Brain pericyte (primary cell): Measurements from ENCODE around the gene DOK7.

Experiments
- DNase-seq: peaks from one replicate; pipeline ENCODE4 v3.0.0-alpha.2; 2012; ENCODE audit warnings: low read depth, low spot score

Gene DOK7

DNA sequence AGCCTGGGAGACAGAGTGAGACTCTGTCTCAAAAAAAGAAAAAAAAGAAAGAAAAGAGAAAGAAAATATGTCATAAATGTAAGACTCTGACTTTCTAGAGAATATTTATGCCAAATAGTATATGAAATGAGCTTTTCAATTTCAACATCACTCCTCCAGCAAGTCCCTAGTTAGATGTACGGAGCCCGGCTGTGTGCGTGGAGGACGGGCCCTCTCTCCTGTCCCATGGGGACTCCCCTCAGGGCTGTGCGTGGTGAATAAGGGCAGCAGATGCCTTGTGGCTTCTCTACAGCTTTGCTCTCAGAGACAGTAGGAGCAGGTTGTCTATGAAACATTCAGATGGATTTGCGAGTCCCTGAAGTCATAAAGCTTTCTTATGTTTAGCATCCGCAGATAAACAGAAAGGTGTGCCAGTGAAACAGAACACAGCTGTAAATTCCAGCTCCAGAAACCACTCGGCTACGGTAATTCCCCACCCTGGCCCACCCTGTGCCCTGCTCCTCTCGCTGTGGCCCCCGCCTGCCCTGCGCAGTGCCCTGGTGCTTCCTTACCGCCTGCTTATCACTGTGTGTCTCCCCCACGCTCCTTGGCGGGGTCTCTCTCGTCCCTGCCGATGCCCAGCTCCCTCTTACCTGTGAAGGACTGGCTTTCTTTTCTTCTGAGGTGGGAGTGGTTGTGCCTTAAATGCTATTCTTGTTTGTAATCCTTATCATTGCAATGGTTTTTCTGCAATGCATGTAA lies 35.2 kb upstream of the DOK7 start:
- DNase-seq: no peak

DNA sequence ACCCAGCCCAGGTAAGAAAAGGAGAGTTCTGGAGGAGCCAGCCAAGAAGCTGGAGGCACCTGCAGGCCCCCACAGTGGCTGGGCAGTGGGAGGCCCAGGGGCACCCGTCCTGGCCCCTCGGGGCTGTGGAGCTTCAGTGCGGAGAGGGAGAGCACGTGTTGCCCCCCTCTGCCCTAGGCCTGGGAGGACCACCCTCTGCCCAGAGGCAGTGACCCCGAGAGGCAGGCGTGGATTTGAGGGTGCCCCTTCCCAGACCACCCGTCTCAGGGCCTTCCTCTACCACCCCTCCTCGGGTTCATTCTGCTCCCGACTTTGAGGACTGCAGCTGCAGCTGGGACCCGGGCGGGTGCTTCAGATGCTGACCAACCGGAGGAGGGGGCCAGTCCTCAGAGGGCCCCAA lies 33.5 kb upstream of the DOK7 start:
- DNase-seq: no peak

DNA sequence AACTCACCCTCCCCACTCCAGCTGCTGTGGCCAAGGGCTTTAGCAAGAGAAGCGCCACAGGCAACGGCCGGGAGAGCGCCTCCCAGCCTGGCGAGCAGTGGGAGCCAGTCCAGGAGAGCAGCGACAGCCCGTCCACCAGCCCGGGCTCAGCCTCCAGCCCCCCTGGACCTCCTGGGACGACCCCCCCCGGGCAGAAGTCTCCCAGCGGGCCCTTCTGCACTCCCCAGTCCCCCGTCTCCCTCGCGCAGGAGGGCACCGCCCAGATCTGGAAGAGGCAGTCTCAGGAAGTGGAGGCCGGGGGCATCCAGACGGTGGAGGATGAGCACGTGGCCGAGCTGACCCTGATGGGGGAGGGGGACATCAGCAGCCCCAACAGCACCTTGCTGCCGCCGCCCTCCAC lies 32.6 kb upstream of the DOK7 start:
- DNase-seq: no peak

DNA sequence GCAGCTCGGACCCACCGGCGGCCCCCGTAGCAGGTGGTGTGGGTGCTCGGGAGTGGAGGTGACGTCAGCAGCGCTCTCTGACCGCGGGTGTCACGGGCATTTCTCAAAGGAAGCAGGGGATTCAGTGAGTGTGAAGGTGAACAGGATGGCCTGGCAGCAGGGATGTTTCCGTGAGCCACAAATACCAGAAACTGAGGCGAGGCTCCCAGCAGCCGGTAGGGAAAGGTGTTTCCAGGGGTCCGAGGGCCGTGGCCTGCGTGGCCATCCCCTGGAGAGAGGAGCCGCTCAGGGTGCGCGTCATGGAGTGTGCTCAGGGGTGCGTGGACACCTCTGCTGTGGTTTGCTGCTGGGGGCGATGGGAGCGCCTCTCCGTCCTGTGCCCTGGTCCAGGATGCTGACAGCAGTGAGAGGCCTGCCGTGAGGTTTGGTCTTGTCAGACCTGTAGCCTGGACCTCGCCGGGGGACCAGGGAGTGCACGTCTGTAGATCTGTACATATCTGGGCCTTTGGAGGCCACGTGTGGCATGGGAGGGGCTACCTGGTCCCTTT lies 31.6 kb upstream of the DOK7 start:
- no peak for DNase-seq

DNA sequence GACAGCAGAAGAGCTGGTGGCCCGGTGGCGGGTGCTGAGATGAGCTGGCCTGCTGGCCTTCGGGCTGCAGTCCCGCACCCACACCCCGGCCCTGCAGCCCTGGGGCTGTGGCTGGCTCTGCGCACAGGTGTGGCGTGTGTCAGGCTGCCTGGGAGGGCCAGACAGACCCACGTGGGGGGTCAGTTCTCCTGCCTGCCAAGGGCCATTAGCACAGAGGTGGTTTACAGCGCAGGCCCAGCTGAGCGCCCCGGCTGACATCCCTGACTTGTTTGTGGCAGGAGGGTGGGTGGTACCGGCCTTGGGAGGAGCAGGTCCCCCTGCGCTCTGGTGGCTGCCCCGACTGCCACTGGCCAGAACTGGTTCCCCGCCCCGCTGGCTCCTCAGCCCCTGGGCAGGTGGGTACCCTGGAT lies 30.7 kb upstream of the DOK7 start:
- DNase-seq: no peak

DNA sequence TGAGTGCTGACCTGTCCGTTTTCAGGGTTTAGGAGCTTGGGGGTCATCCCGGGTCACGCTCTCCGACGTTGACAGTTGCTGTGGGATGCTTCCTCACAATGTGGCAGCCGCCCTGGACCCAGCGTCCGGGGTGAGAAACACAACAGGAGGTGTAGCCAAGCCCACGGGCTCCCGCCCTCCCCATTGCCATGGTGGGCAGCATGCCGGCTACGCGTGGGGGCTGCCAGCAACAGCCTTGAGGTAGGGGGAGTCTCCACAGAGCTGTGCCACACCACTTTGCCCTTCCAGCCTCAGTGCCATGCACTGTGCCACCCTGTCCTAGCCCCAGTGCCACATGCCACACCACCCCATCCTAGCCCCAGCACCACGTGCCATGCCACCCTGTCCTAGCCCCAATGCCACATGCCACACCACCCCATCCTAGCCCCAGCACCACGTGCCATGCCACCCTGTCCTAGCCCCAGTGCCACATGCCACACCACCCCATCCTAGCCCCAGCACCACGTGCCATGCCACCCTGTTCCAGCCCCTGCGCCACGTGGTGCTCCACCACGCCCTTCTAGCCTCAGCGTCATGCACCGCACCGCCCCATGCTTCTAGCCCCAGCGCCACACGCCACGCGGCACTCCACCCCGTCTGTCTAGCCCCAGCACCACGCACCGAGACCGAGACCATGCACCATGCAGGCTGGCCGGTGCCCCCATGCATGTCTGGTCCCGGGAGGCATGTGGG lies 29.8 kb upstream of the DOK7 start:
- DNase-seq: no peak

DNA sequence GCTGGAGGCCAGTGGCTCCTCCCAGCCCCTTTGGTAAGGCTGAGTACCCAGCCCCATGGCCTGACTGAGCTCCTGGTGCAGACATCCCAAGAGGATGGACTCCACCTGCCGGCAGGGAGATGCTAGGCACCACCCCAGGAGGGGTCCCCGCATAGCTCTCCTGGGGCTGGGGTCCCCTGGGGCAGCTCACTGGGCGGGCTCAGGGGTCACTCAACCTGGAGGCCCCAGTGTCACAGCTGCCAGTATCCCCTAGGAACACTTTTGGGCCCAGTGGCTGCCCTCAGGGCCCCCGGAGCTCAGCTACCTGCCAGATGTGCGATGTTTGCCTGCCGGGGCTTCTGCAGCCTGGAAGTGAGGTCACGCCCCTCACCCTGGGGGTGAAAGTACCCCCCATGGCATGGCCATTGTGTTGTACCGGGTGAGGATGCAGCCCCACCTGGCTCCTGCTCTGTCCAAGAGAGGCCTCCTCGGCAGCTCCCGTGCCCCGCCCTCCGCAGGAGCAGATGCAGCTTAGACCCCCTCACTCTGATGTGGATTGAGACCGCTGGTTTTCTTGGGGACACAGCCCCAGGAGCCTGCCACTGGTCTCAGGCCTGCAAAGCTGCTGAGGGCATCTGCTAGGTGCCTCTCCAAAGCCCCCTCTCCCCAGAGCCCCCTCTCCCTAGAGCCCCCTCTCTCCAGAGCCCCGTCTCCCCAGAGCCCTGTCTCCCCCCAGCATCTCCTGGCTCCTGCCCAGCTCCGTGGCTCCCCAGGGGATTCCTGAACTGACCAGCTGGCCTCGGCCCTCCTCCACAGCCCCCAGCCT lies 28.0 kb upstream of the DOK7 start:
- no peak for DNase-seq

DNA sequence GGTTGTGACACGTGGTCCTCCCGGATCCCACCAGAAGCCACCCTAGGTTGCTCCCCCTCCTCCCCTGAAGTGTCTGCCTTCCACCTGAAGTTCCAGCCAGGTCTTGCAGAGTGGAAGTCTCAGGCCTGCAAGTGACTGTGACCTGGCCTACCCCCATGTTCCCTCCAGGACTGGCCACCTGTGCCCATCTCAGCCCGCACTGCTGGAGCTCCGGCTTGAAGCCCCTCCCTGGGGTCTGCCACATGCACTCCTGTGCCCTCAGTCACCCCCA lies 27.5 kb upstream of the DOK7 start:
- DNase-seq: no peak

DNA sequence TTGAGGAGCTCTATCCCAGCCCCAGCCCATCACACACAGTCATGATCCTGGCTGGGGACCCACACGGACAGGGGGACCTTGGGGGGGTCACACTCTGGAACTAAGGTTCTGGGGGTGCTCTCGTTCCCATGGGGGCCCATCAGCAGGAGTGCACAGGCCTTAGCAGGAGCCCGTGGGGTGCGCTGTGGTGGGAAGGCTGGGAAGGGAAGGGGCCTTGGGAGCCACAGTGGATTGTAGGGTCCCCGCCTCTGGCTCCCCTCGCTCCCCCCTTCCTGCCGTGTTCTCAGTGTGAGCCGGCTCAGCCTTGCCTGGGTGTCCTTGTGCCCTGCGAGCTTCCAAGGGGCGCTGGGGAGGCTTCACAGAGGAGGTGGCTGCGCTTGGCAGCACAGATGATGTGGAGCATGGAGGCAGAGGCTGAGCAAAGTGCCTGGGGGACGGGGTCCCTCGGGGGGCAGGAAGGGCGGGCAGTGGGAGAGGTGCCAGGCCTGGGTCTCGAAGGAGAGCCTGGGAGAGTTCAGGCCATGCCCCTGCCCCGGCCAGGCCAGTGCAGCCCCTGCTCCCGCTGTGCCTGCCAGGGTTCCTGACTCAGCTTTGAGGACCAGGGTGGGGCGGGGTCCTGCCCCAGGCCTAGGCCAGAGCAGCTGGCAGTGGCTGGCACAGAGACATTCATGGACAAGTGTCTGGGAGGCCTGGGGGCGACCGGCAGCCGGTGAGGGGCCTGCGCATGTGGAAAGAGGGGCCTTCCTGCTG lies 26.9 kb upstream of the DOK7 start:
- DNase-seq: no peak

DNA sequence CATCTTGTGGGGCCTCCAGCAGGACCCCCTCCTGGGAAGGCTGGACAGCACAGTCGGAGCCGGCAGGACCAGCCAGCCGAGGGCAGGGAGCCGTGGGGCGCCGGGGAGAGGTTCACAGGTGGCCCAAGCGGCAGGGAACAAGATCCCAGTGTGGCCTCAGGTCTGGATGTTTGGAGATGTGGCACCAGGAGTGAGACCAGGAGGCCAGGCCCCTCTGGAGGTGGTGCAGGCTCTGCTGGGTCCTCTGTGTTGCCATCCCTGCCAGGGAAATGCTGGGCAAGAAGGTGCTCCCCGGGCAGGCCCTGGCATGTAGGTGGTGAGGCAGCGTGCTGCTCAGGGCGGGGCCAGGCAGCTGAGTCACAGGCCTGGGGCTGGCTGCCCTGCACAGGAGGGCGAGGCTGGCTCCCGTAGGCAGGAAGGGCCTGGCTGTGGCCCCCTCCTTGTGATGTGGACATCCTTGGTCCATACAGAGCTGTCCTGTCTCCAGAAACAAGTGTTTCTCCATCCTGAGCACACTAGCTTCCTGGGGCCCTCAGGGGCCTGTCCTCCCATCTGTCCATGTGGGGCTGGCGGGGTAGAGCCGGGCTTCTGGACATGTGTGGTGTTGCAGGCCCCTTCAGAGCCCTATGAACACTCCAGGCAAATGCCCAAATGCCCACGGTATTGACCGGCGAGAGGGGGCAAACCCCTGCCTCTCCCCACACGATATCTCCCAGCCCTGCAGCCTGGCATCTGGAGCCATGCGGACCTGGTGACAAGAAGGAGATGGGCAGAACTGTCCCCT lies 26.1 kb upstream of the DOK7 start:
- DNase-seq: no peak

DNA sequence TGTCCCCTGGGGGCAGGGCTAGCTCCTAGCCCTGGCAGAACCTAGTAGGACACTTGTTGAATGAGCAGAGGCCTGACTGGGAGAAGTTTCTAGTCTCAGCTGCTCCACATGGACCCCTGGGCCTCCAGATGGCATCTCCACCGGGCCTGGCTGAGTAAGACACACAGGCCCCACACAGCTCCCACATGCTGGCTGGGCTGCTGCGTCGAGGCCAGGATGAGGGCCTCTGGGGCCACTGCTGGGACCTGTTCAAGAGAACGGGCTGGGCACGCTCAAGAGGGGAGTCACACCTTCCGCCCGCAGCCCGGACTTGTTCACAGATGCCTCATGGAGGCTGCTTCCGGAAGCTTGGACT lies 25.5 kb upstream of the DOK7 start:
- no peak for DNase-seq

DNA sequence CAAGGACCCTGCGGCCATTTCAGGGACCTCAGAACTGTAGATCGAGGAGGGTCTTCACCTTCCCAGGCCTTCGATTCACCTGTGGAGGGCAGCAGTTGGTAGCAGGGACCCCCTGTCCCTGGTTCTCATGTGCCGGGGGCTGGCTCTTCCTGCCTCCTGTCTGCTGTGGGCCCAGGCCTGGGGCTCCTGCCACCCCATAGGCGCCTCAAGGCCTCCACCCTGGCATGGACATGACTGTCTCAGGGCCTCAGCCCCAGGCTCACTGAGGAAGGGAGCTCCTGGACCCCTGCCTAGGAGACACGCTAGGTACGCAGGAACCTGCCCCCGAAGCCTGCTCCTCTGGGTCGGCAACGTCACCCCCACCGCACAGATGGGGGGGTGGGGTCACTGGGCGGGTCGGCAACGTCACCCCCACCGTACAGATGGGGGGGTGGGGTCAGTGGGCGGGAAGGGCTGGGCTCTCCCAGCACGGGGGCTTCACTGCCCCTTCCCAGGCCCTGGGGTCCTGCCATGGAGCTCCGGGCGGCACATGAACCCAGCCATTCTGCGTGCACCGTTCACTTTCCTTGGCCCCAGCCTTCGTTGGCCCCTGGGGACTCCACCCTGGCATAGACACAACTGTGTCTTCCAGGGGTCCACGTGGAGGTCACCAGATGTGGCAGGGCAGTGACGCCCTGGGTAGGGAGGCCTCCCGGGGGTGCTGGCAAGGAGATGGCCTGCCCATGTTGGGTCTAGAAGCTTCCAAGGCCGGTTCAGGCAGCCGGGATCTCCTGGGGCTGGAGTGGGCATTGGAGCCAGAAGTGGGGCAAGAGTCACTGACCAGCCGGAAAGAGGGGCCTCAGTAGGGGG lies 24.9 kb upstream of the DOK7 start:
- DNase-seq: no peak

DNA sequence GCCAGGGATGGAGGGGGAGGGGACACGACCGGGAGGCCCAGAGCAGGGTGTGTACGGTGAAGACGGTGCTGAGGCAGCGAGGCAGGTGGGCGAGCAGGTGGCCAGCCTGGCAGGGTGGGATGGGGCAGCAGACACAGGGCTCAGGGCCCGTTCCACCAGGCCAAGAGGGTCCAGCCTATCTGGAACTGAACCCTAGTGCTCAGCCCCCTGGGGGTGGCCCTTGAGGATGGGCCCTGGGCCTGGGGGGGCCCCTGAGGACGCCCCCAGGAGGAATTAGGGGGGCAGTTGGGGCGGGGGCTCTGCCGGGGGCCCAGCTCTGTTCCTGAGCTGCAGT lies 24.3 kb upstream of the DOK7 start:
- DNase-seq: no peak

DNA sequence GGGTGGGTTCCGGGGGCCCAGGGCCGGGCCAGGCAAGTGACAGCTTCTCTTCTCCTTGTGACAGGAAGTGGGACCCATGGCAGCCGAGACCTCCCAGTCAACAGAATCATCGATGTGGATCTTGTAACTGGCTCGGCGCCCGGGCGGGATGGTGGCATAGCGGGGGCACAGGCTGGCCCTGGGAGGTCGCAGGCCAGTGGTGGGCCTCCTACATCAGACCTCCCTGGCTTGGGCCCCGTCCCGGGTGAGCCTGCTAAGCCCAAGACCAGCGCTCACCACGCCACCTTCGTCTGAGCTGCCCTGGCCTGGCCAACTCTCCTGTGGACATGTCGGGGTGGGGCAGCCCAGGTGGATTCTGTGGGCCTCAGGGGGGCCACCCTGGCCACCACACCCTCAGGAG lies 23.7 kb upstream of the DOK7 start:
- no peak for DNase-seq

DNA sequence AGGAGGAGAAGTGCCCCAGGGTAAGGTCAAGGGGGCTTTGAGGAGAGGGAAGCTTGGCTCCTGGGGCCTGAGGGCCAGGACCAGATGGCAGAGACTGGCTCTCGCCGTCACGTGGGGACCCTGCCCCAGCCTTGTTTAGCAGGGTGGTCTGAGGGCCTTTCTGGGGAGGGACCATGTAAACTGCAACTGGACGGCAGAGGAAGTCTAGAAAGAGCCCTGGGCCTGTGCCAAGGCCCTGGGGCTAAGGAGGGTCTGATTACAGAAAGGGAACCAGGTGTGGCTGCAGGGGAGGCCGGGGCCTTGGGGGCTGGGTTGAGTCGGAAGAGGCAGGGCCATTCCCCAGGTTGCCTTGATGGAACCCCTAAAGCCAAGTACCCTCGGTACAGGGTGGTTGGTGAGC lies 23.1 kb upstream of the DOK7 start:
- no peak for DNase-seq

DNA sequence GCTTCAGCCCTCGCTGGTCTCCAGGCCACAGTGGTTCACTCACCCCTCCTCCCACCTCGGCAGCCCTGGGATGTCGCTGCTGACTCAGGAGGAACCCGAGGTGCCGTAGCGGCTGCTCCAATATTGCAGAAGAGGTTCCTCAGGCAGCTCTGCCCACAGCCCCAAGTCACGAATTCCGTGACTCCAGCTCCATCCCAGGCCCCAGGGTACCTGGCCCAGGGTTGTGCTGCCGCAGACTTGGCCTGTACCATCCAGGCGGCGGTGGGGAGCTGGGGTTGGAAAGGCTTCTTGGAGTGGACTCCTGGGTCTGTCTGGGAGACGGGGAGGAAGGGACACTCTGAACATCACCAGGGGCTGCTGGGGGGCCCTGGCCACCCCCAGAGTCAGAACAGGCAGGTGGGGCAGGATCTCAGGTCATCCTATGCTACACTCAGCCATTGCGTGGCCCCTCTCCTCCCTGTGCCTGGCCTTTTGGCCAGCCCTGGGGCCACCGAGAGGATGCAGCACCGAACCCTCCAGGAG lies 22.1 kb upstream of the DOK7 start:
- no peak for DNase-seq

DNA sequence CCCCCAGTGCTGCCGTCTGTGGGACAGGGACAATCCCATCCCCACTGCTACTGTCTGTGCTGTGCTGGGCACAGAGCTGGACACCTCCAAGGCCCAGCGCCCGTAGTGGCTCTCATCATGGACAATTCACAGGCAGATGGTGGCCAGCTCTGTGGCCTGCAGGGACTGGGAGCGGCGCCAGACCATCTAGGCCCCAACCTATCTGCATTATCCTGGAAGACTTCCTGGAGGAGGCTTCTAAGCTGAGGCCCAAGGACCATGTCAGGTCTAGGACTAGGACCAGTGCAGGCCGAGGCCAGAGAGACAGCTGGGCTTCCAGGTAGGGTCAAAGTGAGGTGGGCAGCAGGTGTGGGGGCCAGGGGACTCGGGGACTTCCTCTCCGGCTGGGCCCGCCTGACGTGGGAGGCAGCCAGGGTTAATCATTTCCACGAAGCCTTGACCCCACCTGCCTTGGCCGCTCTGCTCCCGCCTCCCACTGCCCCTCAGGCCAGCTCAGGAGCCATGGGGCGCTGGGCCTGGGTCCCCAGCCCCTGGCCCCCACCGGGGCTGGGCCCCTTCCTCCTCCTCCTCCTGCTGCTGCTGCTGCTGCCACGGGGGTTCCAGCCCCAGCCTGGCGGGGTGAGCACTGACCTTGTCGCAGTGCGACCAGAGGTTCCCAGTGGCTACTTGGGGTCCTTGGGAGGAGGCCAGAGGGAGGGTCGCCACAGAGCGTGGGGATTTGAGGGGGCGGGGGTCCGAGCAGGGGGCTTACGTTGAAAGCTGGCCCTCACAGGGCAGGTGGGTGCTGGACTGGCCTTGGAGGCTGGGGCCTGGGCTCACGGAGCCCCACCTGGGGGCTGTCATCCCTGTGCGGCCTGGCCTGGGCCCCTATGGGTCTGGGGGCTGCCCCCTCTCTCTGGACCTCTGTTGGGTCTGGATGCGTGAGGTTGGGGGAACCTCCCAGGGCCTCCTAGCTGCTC lies 21.3 kb upstream of the DOK7 start, which contains the start of gene HGFAC:
HGFAC (plus strand) TSS at position 468 of the 959 bp plus-strand sequence; CDS start at position 502, 34 bp downstream.
- DNase-seq: no peak

DNA sequence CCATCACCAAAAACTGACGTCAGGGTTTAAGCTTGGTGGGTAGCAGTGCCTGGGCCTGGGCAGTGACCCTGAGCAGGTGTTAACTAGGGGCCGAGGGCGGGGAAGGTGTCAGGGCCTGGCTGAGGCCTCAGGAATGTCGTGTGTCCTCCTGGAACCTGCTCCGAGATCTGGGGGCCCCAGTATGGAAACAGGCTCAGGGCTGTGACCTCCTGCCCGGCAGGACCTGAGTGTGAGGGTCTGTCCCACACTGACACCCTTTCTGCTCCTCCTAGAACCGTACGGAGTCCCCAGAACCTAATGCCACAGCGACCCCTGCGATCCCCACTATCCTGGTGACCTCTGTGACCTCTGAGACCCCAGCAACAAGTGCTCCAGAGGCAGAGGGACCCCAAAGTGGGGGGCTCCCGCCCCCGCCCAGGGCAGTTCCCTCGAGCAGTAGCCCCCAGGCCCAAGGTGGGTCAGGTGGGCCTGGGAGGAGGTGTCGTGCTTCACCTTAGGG lies 20.6 kb upstream of the DOK7 start:
- DNase-seq: no peak
